Esophagus mucosa (tissue), 1 donor: ENCODE data around the gene RPA1. TPM values are rescaled to one million over a fixed set of nuclear protein-coding genes. Genes with fewer than 3 reads are reported as not detected.
"Not testable (repeated sequence)": the region's sequence is repeated elsewhere in the genome, so short reads cannot be mapped to it uniquely, and the experiment has no call there.

Experiments used
- ATAC-seq: fragments of 200-7000 bp; cut with Tn5 transposase; one replicate; pipeline ENCODE4 v1.9.1; 2020
- total RNA-seq: library from RNA; stranded (reverse); gene quantifications from one replicate; pipeline ENCODE4 v1.2.4, GENCODE V29; 2023
- donor health status: DM: yes; HTN: yes; CAD: no.

The RPA1 gene
- total RNA-seq, 1 donor from 2014 or later = 87.5 TPM

- no peak for ATAC-seq
Measured at GRCh38 chr17:1820528-1821252, 9.1 kb upstream of the RPA1 start.

- peak; percentile 28 for ATAC-seq
Measured at GRCh38 chr17:1829216-1829591, 601 bp upstream of the RPA1 start.

GRCh38 chr17:1830288-1830687, 483 bp downstream of the RPA1 start:
- ATAC-seq = no peak

- no peak for ATAC-seq
Measured at GRCh38 chr17:1834380-1835149, 4.8 kb downstream of the RPA1 start.

DNA sequence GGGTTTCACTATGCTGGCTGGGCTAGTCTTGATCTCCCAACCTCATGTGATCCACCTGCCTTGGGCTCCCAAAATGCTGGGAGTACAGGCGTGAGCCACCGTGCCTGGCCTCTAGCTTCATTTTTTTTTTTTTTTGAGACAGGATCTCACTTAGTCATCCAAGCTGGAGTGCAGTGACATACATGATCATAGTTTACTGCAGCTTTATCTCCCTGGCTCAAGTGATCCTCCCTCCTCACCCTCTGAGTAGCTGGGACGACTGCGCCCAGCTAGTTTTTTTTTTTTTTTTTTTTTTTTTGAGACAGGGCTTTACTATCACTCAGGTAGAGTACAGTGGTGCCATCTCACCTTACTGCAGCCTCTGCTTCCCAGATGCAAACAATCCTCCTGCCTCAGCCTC, 9.7 kb downstream of the RPA1 start:
- no peak for ATAC-seq

- no peak for ATAC-seq
Measured at GRCh38 chr17:1843947-1844346, 14.1 kb downstream of the RPA1 start.

DNA sequence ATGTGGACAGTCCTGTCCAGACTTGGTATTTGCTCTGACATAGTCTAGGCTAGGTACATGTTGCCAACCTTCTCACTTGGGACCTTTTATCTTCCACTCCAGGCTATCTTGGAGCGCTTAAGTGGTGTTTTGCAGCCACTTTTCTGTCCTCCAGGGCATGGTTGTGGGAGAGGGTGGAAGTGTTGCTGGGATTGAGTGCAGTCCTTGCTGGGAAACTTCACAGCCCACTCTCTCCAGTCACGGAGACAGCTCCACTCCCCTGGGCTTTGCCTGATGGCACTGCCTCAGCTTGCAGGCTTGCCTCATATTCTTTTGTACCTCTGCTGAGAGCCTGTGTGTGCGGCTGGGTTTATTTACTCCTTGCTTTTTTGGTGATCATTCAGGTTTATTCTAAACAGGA, 17.4 kb downstream of the RPA1 start:
- ATAC-seq = peak; percentile 32

- ATAC-seq = no peak
Measured at GRCh38 chr17:1852327-1852726, 22.5 kb downstream of the RPA1 start.

- ATAC-seq = no peak
Measured at GRCh38 chr17:1853698-1854097, 23.9 kb downstream of the RPA1 start.

DNA sequence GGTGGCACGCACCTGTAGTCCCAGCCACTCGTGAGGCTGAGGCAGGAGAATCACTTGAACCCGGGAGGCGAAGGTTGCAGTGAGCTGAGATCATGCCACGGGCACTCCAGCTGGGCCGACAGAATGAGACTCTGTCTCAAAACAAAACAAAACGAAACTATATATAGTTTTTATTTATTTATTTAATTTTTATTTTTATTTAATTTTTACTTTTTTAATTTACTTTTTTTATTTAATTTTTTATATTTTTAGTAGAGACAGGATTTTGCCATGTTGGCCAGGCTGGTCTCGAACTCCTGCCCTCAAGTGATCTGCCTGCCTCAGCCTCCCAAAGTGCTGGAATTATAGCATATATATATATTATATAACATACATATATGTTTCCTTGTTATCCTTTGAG, 26.7 kb downstream of the RPA1 start:
- not testable (repeated sequence) for ATAC-seq

GRCh38 chr17:1860978-1861377, 31.2 kb downstream of the RPA1 start:
- ATAC-seq = no peak

DNA sequence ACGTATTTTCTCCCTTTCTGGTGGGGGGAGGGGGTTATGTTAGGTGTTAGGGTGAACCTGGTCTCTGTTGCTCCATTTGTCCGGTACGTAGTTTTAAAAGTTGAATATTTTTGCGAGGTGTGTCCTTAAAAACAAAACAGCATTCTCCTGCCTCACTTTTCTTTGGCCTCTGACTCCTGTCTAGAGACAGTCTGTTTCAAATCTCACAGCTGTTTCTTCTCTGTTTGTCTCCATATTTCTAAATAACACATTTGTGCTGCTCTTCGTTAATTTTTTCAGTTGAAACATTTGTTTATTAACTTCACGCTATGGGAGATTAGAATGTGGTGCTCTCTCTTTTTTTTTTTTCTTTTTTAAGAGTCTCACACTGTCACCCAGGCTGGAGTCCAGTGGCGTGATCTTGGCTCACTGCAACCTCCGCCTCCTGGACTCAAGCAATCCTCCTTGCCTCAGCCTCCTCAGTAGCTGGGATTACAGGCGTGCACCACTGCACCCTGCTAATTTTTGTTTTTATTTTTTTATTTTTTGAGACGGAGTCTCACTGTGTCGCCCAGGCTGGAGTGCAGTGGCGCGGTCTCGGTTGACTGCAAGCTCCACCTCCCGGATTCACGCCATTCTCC, 31.7 kb downstream of the RPA1 start:
- no peak for ATAC-seq

- peak; percentile 46 for ATAC-seq
Measured at GRCh38 chr17:1865252-1866037, 35.6 kb downstream of the RPA1 start.

GRCh38 chr17:1867307-1867706, 37.5 kb downstream of the RPA1 start:
- ATAC-seq = no peak

- no peak for ATAC-seq
Measured at GRCh38 chr17:1868090-1868489, 38.3 kb downstream of the RPA1 start.

GRCh38 chr17:1870592-1870991, 40.8 kb downstream of the RPA1 start:
- ATAC-seq = no peak

DNA sequence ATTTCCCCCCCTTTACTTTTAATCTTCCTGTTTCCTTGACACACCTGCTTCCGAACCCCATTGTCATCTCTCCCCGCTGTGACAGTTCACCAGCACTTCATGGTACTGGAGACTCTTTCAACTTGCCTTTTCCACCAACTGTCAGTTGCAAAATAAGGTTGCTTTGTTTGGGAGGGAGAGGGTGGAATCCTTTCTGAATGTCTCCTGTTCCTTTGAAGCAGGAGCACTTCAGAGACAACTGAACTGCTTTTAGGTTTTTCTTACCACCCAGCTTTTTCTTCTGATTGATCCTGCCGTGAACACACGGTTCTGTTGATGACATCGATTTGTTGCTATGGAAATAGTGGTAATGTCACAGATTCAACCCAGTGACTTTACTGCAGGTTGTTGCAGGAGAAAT, 42.0 kb downstream of the RPA1 start:
- ATAC-seq = no peak

- ATAC-seq = no peak
Measured at GRCh38 chr17:1872254-1872653, 42.4 kb downstream of the RPA1 start.

- no peak for ATAC-seq
Measured at GRCh38 chr17:1872976-1873375, 43.2 kb downstream of the RPA1 start.

GRCh38 chr17:1873418-1873817, 43.6 kb downstream of the RPA1 start:
- ATAC-seq = no peak

- no peak for ATAC-seq
Measured at GRCh38 chr17:1875597-1875996, 45.8 kb downstream of the RPA1 start.

GRCh38 chr17:1878419-1879121, 48.8 kb downstream of the RPA1 start:
- ATAC-seq = no peak
